ENCODE results near the gene IL17F. TPM values are rescaled to one million over a fixed set of nuclear protein-coding genes. Genes with fewer than 3 reads are reported as not detected.

IL17F gene
- total RNA-seq, 4 donors from 2014 or later = not detected

GRCh38 chr6:52243282-52243893, 912 bp downstream of the IL17F start:
- no peak for TF ChIP-seq CTCF (IDR thresholded peaks at IDR 0.05; ENCODE audit: low read depth)

GRCh38 chr6:52241819-52242218, 2.5 kb downstream of the IL17F start:
- no peak for TF ChIP-seq CTCF (IDR thresholded peaks at IDR 0.05; ENCODE audit: low read depth)

GRCh38 chr6:52233975-52234823, 10.1 kb downstream of the IL17F start:
- TF ChIP-seq CTCF (IDR thresholded peaks at IDR 0.05; ENCODE audit: low read depth) = no peak

- no peak for TF ChIP-seq CTCF (IDR thresholded peaks at IDR 0.05; ENCODE audit: low read depth)
Measured at GRCh38 chr6:52233005-52233404, 11.3 kb downstream of the IL17F start.

DNA sequence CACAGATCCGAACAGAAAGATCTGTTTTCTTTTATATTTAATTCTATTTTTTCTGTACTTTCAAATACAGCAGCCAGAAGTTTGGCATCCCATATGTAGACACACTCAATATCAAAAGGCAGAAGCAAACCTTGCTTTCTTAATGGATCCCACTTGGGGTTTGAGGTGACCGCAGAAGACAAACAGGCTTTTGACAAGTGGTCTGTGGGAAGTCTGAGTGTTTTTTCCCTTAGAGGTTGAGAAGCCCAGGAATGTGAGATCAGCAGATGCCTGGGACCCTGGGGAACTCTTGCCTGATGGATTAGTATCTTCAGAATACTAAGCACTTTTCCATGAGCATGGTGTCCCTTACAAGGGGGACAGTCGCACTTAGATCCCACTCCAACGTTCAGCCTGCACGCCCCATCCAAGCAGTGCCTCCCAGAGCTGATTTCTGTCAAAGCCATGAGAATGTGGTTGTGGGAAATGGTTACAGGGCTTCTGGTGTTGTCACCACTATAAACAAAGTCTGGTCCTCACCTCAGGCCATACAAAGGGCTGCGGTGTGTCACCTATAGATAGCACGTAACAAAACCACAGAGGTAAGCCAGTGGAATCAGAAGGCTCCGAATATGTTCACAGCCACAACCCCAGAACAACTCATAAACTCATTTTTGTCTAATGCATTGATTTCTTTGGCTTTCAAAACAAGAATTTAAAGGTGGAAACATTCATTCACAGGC, 12.7 kb downstream of the IL17F start:
- TF ChIP-seq CTCF (IDR thresholded peaks at IDR 0.05; ENCODE audit: low read depth) = no peak

DNA sequence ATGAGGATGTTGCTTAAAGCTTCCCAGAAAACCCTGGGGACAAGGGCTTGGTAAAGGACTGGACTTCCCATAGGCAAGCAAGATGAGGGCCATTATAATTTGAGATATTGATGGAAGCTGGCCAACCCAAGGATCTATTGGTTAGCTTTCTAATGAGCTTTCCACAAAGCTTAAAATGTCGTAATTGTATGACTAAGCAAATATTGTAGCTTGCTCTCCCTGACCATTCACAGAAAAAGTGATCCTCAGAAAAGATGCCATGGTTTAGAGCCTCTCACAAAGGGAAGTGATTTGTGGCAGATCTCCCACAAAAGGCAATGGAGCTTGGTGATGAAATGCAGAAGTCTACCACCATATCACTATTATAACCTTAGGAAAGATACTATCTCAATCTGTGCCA, 13.6 kb downstream of the IL17F start:
- TF ChIP-seq CTCF (IDR thresholded peaks at IDR 0.05; ENCODE audit: low read depth) = no peak

DNA sequence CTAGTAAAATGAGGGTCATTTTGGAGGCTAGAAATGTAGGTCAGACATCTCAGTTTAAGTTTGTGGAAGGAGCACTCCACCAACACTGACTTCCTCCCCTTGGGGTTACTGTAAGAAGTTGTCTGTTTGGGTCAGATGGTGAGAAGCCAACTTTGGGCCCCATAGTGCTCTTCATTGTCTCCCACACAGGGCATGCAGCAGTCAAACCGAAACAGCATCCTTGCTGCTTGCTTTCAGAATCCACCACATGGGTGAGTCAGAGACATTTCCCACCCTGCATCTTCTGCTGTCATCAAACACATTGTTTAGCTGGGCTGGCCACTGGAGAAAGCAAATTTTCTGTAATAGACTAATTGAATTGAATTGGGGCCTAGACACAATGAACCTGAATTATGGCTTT, 16.8 kb downstream of the IL17F start:
- no peak for TF ChIP-seq CTCF (IDR thresholded peaks at IDR 0.05; ENCODE audit: low read depth)

Data from subcutaneous adipose tissue (tissue), 4 donors.